Karpas-422 (cell line): Measurements from ENCODE around the gene PACSIN1. TPM values are rescaled to one million over a fixed set of nuclear protein-coding genes. Genes with fewer than 3 reads are reported as not detected.

ENCODE experiments used
- DNase-seq: peaks from one replicate; pipeline ENCODE4 v3.0.0-alpha.2; 2015
- H2AFZ ChIP-seq: fragments of 200-600 bp; sonication (generic); 2 replicates; pipeline ENCODE4 v1.6.1; 2014; ENCODE audit warnings: antibody characterized with exemption, low read length, mixed read lengths
- H3K27ac ChIP-seq: fragments of 200-600 bp; sonication (generic); 2 replicates; pipeline ENCODE4 v1.5.1; 2014; ENCODE audit warnings: mild to moderate bottlenecking, low read length, moderate library complexity
- H3K27me3 ChIP-seq: fragments of 200-600 bp; sonication (generic); 2 replicates; pipeline ENCODE4 v1.6.1; 2014; ENCODE audit warnings: low read length, mixed read lengths
- H3K36me3 ChIP-seq: fragments of 200-600 bp; sonication (generic); 2 replicates; pipeline ENCODE4 v1.6.1; 2014; ENCODE audit warnings: low read length, mixed read lengths; ENCODE audit not compliant: insufficient read depth
- H3K4me1 ChIP-seq: fragments of 200-600 bp; sonication (generic); 2 replicates; pipeline ENCODE4 v1.6.1; 2014; ENCODE audit warnings: mild to moderate bottlenecking, low read length, mixed read lengths
- H3K4me2 ChIP-seq: fragments of 200-600 bp; sonication (generic); 2 replicates; pipeline ENCODE4 v1.6.1; 2014; ENCODE audit warnings: low read length, low read depth, mild to moderate bottlenecking; ENCODE audit not compliant: poor library complexity, severe bottlenecking
- H3K4me3 ChIP-seq: fragments of 200-600 bp; sonication (generic); 2 replicates; pipeline ENCODE4 v1.5.1; 2014; ENCODE audit warnings: mild to moderate bottlenecking, antibody characterized with exemption, low read length, mixed read lengths
- H3K79me2 ChIP-seq: fragments of 200-600 bp; sonication (generic); 2 replicates; pipeline ENCODE4 v1.6.1; 2014; ENCODE audit warnings: mild to moderate bottlenecking, low read length, mixed read lengths
- H3K9ac ChIP-seq: fragments of 200-600 bp; sonication (generic); 2 replicates; pipeline ENCODE4 v1.6.0; 2014; ENCODE audit warnings: low read length
- H3K9me2 ChIP-seq: fragments of 200-600 bp; sonication (generic), shearing (Covaris generic); replicated peaks from 2 replicates; pipeline ENCODE4 v1.6.0; 2014; ENCODE audit warnings: mild to moderate bottlenecking, low read length, moderate library complexity; ENCODE audit not compliant: insufficient read depth
- H3K9me3 ChIP-seq: fragments of 300-700, 200-600 bp; sonication (generic); 2 replicates; pipeline ENCODE4 v1.6.1; 2014; ENCODE audit warnings: low read length, mixed read lengths
- H4K20me1 ChIP-seq: fragments of 200-600 bp; sonication (generic); 2 replicates; pipeline ENCODE4 v1.6.1; 2014; ENCODE audit warnings: mild to moderate bottlenecking, antibody characterized with exemption, low read length, low read depth; ENCODE audit not compliant: insufficient read depth
- total RNA-seq: library from RNA; depleted of rRNA; stranded (reverse); fragments of >200 nt; shearing (Covaris generic); gene quantifications from 2 replicates; pipeline ENCODE4 v1.2.3, GENCODE V29; 2014; ENCODE audit warnings: low replicate concordance

The PACSIN1 gene
- total RNA-seq, 1 experiment from 2014 or later = not detected

DNA sequence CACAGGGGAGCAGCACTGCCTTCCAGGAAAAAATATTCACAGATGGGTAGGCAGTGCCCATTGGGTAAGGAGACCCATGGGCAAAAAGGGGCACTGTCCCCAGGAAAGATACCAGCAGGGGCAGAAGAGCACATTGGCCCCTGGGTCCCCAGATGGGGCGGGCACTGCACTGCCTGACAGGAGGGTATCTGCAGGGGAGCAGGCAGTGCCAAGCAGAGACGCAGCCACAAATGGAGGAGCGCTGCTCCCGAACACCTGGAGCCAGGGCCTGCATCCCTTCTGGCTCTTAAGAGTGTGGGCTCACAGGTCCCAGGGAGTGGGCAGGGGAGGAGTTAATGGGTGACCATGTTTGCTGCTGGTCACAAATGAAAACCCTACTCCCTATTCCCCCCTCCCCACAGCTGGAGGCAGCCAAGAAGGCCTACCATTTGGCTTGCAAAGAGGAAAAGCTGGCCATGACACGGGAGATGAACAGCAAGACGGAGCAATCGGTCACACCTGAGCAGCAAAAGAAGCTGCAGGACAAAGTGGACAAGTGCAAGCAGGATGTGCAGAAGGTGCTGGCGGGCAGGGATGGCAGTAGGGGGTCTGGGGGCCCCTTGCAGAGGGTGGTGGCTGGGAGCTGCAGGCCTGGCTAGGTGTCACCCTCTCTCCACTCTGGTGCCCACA lies 63.3 kb downstream of the PACSIN1 start:
- H3K9me3 ChIP-seq = no peaks in the 10 kb centered on the region
- DNase-seq = no peak
- no peaks in the 10 kb centered on the region for H3K9me2 ChIP-seq
- no peak overlapping the region for H3K27ac ChIP-seq
- no peaks in the 10 kb centered on the region for H3K36me3 ChIP-seq
- no peaks in the 10 kb centered on the region for H3K79me2 ChIP-seq
- H3K4me1 ChIP-seq = peaks cover 14% of the 10 kb centered on the region
- no peak overlapping the region for H3K4me2 ChIP-seq
- H2AFZ ChIP-seq = no peak overlapping the region
- H3K4me3 ChIP-seq = no peak overlapping the region
- no peaks in the 10 kb centered on the region for H4K20me1 ChIP-seq
- H3K9ac ChIP-seq = no peak overlapping the region
- H3K27me3 ChIP-seq = no peaks in the 10 kb centered on the region

- H3K4me2 ChIP-seq = no peak overlapping the region
- no peak overlapping the region for H3K27ac ChIP-seq
- no peaks in the 10 kb centered on the region for H3K9me2 ChIP-seq
- H3K4me3 ChIP-seq = no peak overlapping the region
- peaks cover 14% of the 10 kb centered on the region for H3K4me1 ChIP-seq
- no peak for DNase-seq
- H2AFZ ChIP-seq = no peak overlapping the region
- H3K79me2 ChIP-seq = no peaks in the 10 kb centered on the region
- no peaks in the 10 kb centered on the region for H3K9me3 ChIP-seq
- H3K27me3 ChIP-seq = no peaks in the 10 kb centered on the region
- no peak overlapping the region for H3K9ac ChIP-seq
- no peaks in the 10 kb centered on the region for H3K36me3 ChIP-seq
- H4K20me1 ChIP-seq = no peaks in the 10 kb centered on the region
Observed at GRCh38 chr6:34529665-34530327, 63.9 kb downstream of the PACSIN1 start.

DNA sequence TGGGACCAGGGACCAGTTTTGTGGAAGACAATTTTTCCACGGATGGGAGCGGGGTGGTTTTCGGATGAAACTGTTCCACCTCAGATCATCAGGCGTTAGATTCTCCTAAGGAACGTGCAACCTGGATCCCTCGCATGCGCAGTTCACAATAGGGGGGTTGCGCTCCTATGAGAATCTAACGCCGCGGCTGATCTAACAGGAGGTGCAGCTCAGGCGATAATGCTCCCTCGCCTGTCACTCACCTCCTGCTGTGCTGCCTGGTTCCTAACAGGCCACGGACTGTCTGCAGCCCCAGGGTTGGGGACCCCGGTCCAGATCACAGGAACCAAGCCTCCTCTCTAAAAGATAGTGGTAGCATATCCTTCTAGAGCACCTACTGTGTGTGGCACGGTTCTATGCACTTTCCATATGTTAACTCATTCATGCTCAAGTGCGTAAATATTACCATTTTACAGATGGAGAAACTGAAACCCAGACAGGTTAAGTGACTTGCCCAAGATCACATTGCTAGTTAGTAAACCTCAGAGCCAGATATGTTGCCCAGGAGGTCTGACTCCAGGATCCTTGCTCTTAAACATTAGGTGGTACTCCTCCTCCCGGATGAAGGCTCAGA lies 65.0 kb downstream of the PACSIN1 start:
- Histone ChIP-seq H3K36me3 (no peaks in the 10 kb centered on the region), H3K79me2 (no peaks in the 10 kb centered on the region), H3K4me3 (no peak overlapping the region), H4K20me1 (no peaks in the 10 kb centered on the region), H3K9me2 (no peaks in the 10 kb centered on the region), H3K27me3 (no peaks in the 10 kb centered on the region), H2AFZ (no peak overlapping the region), H3K4me1 (peaks cover 14% of the 10 kb centered on the region), H3K4me2 (no peak overlapping the region), H3K9me3 (no peaks in the 10 kb centered on the region), H3K9ac (no peak overlapping the region), H3K27ac (no peak overlapping the region)
- no peak for DNase-seq

- DNase-seq = peak; percentile 91
- no peaks in the 10 kb centered on the region for H3K9me3 ChIP-seq
- H2AFZ ChIP-seq = no peak overlapping the region
- peaks cover 11% of the 10 kb centered on the region for H3K4me1 ChIP-seq
- H3K4me3 ChIP-seq = no peak overlapping the region
- H3K27ac ChIP-seq = no peak overlapping the region
- H4K20me1 ChIP-seq = no peaks in the 10 kb centered on the region
- no peaks in the 10 kb centered on the region for H3K79me2 ChIP-seq
- no peak overlapping the region for H3K9ac ChIP-seq
- H3K36me3 ChIP-seq = no peaks in the 10 kb centered on the region
- no peak overlapping the region for H3K4me2 ChIP-seq
- H3K27me3 ChIP-seq = no peaks in the 10 kb centered on the region
- H3K9me2 ChIP-seq = no peaks in the 10 kb centered on the region
Observed at GRCh38 chr6:34531580-34532201, 65.8 kb downstream of the PACSIN1 start.

DNA sequence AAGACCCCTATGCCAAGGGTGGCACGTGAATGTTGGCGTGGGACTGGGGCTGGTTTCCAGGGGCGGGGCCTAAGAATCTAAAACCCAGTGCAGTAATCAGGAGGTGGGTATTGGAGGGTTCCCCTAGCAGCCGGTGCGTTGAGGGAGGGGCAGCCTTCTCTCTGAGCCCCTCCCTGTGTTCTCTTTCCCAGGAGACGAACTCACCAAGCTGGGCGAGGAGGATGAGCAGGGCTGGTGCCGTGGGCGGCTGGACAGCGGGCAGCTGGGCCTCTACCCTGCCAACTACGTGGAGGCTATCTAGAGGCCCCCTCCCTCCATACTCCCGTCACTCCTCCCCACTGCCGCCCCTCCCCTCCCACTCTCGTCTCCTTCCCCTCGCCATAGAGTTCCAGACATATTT lies 66.4 kb downstream of the PACSIN1 start:
- Histone ChIP-seq H3K4me1 (peaks cover 8% of the 10 kb centered on the region), H3K4me2 (no peak overlapping the region), H3K9me2 (no peaks in the 10 kb centered on the region), H3K9ac (no peak overlapping the region), H3K9me3 (no peaks in the 10 kb centered on the region), H3K36me3 (no peaks in the 10 kb centered on the region), H3K27me3 (no peaks in the 10 kb centered on the region), H3K4me3 (no peak overlapping the region), H3K27ac (no peak overlapping the region), H4K20me1 (no peaks in the 10 kb centered on the region), H3K79me2 (no peaks in the 10 kb centered on the region), H2AFZ (no peak overlapping the region)
- DNase-seq = no peak

- Histone ChIP-seq H2AFZ (no peak overlapping the region), H3K9me3 (no peaks in the 10 kb centered on the region), H4K20me1 (no peaks in the 10 kb centered on the region), H3K9me2 (no peaks in the 10 kb centered on the region), H3K36me3 (no peaks in the 10 kb centered on the region), H3K4me3 (no peak overlapping the region), H3K79me2 (no peaks in the 10 kb centered on the region), H3K27ac (no peak overlapping the region), H3K9ac (no peak overlapping the region), H3K27me3 (no peaks in the 10 kb centered on the region), H3K4me1 (no peaks in the 10 kb centered on the region), H3K4me2 (no peak overlapping the region)
- DNase-seq = no peak
Observed at GRCh38 chr6:34534146-34534545, 68.3 kb downstream of the PACSIN1 start.

GRCh38 chr6:34534656-34535055 lies 68.8 kb downstream of the PACSIN1 start:
- Histone ChIP-seq H3K36me3 (no peaks in the 10 kb centered on the region), H3K9me3 (no peaks in the 10 kb centered on the region), H3K27ac (no peak overlapping the region), H3K4me2 (no peak overlapping the region), H2AFZ (no peak overlapping the region), H3K79me2 (no peaks in the 10 kb centered on the region), H3K4me3 (no peak overlapping the region), H3K27me3 (no peaks in the 10 kb centered on the region), H3K9me2 (no peaks in the 10 kb centered on the region), H4K20me1 (no peaks in the 10 kb centered on the region), H3K4me1 (no peaks in the 10 kb centered on the region), H3K9ac (no peak overlapping the region)
- DNase-seq = no peak

GRCh38 chr6:34535199-34535598 lies 69.3 kb downstream of the PACSIN1 start:
- H3K9me2 ChIP-seq = no peaks in the 10 kb centered on the region
- H3K4me2 ChIP-seq = no peak overlapping the region
- no peak for DNase-seq
- H3K27me3 ChIP-seq = no peaks in the 10 kb centered on the region
- no peak overlapping the region for H3K27ac ChIP-seq
- no peaks in the 10 kb centered on the region for H3K4me1 ChIP-seq
- H3K79me2 ChIP-seq = no peaks in the 10 kb centered on the region
- no peak overlapping the region for H2AFZ ChIP-seq
- H3K36me3 ChIP-seq = no peaks in the 10 kb centered on the region
- no peaks in the 10 kb centered on the region for H4K20me1 ChIP-seq
- H3K4me3 ChIP-seq = no peak overlapping the region
- no peaks in the 10 kb centered on the region for H3K9me3 ChIP-seq
- no peak overlapping the region for H3K9ac ChIP-seq
